ENCODE results near the gene ALDH1A2. TPM values are rescaled to one million over a fixed set of nuclear protein-coding genes. Genes with fewer than 3 reads are reported as not detected.

Gene ALDH1A2
- total and polyA plus RNA-seq, 4 experiments from 2014 or later = 0.15 to 0.83 TPM; not detected in 2

GRCh38 chr15:58108117-58108516 lies 42.6 kb upstream of the ALDH1A2 start:
- intact Hi-C loops (cut with micrococcal nuclease) = no loop called here
- Mint-ChIP-seq H3K27me3 (peaks cover 16 to 17% of the 10 kb centered on the region in 2 donors), H3K27ac (no peak overlapping the region), H3K4me1 (no peaks in the 10 kb centered on the region), H3K36me3 (no peaks in the 10 kb centered on the region), H3K9me3 (peaks cover 0 to 2% (median 0%) of the 10 kb centered on the region in 8 donors), H3K4me3 (no peak overlapping the region)
- Histone ChIP-seq H3K9me3 (ENCODE audit: control insufficient read depth in 1 of 2, low read length in 2 of 2) (no peaks in the 10 kb centered on the region), H3K27ac (ENCODE audit: low read depth, low read length) (no peak overlapping the region), H3K4me3 (ENCODE audit: low read length in 2 of 2) (no peak overlapping the region), H3K36me3 (ENCODE audit: insufficient read depth, low read length) (no peaks in the 10 kb centered on the region), H3K4me1 (ENCODE audit: insufficient read depth, low read length) (no peaks in the 10 kb centered on the region), H3K27me3 (ENCODE audit: insufficient read depth, low read length) (no peaks in the 10 kb centered on the region)
- POLR2A ChIA-PET (ENCODE audit: partially characterized antibody) = no interaction called here
- CTCF ChIA-PET (ENCODE audit: partially characterized antibody) = no interaction called here
- DNase-seq = no peak

DNA sequence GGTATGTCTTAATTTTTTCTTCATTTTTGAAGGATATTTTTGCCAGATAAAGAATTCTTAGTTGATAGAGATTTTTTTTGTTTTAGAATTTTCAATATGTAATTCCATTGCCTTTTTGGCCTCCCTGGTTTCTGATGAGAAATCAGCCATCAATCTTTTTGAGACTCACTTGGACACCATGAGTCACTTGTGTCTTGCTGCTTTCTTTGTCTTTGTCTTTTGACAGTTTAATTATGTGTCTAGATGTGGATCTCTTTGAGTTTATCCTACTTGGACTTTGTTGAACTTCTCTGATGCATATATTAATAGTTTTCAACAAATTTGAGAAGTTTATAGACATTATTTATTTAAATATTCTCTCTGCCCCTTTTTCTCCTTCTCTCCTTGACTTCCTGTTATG lies 38.0 kb upstream of the ALDH1A2 start:
- H3K4me3 Mint-ChIP-seq = no peak overlapping the region
- H3K9me3 Mint-ChIP-seq = peaks cover 0 to 5% (median 0%) of the 10 kb centered on the region in 8 donors
- Histone ChIP-seq H3K27ac (ENCODE audit: low read depth, low read length) (no peak overlapping the region), H3K27me3 (ENCODE audit: insufficient read depth, low read length) (no peaks in the 10 kb centered on the region), H3K4me3 (ENCODE audit: low read length in 2 of 2) (no peak overlapping the region), H3K9me3 (ENCODE audit: control insufficient read depth in 1 of 2, low read length in 2 of 2) (no peaks in the 10 kb centered on the region), H3K4me1 (ENCODE audit: insufficient read depth, low read length) (no peaks in the 10 kb centered on the region), H3K36me3 (ENCODE audit: insufficient read depth, low read length) (no peaks in the 10 kb centered on the region)
- ChIA-PET POLR2A (ENCODE audit: partially characterized antibody) (no interaction called here), CTCF (ENCODE audit: partially characterized antibody) (no interaction called here)
- no peak overlapping the region for H3K27ac Mint-ChIP-seq
- no peaks in the 10 kb centered on the region for H3K36me3 Mint-ChIP-seq
- H3K27me3 Mint-ChIP-seq = peaks cover 26 to 28% of the 10 kb centered on the region in 2 donors
- DNase-seq = no peak
- intact Hi-C loops (cut with micrococcal nuclease) = no loop called here
- H3K4me1 Mint-ChIP-seq = no peaks in the 10 kb centered on the region

- Histone ChIP-seq H3K4me3 (ENCODE audit: low read length in 2 of 2) (no peak overlapping the region), H3K27me3 (ENCODE audit: insufficient read depth, low read length) (no peaks in the 10 kb centered on the region), H3K36me3 (ENCODE audit: insufficient read depth, low read length) (no peaks in the 10 kb centered on the region), H3K4me1 (ENCODE audit: insufficient read depth, low read length) (no peaks in the 10 kb centered on the region), H3K27ac (ENCODE audit: low read depth, low read length) (no peak overlapping the region), H3K9me3 (ENCODE audit: control insufficient read depth in 1 of 2, low read length in 2 of 2) (no peaks in the 10 kb centered on the region)
- DNase-seq = no peak
- POLR2A ChIA-PET (ENCODE audit: partially characterized antibody) = no interaction called here
- H3K27me3 Mint-ChIP-seq = peaks cover 8 to 15% of the 10 kb centered on the region in 2 donors
- H3K4me1 Mint-ChIP-seq = no peaks in the 10 kb centered on the region
- H3K9me3 Mint-ChIP-seq = peaks cover 0 to 9% (median 1%) of the 10 kb centered on the region in 8 donors
- H3K36me3 Mint-ChIP-seq = no peaks in the 10 kb centered on the region
- intact Hi-C loops (cut with micrococcal nuclease) = no loop called here
- CTCF ChIA-PET (ENCODE audit: partially characterized antibody) = no interaction called here
- H3K27ac Mint-ChIP-seq = no peak overlapping the region
- no peak overlapping the region for H3K4me3 Mint-ChIP-seq
These were observed 31.1 kb upstream of the ALDH1A2 start for GRCh38 chr15:58096529-58097084.

DNA sequence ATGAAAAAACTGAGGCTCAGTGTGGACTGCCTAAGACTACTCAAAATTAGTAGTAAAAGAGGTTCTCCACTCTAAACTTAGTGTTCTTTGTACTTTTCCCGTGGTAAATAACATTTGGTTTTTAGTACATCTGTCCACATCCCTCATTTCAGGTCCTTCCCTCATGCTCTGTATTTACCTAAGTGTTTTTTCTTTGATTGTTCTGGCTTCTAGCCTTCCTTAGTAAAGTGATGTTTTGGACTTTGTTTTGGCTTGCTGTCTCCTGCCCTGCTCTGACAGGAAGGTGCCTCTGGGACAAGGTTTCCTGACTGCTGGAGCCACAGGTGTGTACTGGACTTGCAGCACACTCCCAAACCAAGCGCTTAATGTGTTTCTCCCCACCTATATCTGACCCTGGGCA lies 29.9 kb upstream of the ALDH1A2 start:
- intact Hi-C loops (cut with micrococcal nuclease) = no loop called here
- ChIA-PET CTCF (ENCODE audit: partially characterized antibody) (no interaction called here), POLR2A (ENCODE audit: partially characterized antibody) (no interaction called here)
- Mint-ChIP-seq H3K36me3 (no peaks in the 10 kb centered on the region), H3K4me3 (no peak overlapping the region), H3K27me3 (peaks cover 5 to 9% of the 10 kb centered on the region in 2 donors), H3K4me1 (no peaks in the 10 kb centered on the region), H3K27ac (no peak overlapping the region), H3K9me3 (peaks cover 0 to 9% (median 1%) of the 10 kb centered on the region in 8 donors)
- H3K4me1 ChIP-seq (ENCODE audit: insufficient read depth, low read length) = no peaks in the 10 kb centered on the region
- DNase-seq = no peak
- H3K36me3 ChIP-seq (ENCODE audit: insufficient read depth, low read length) = no peaks in the 10 kb centered on the region
- no peak overlapping the region for H3K27ac ChIP-seq (ENCODE audit: low read depth, low read length)
- no peak overlapping the region for H3K4me3 ChIP-seq (ENCODE audit: low read length in 2 of 2)
- no peaks in the 10 kb centered on the region for H3K9me3 ChIP-seq (ENCODE audit: control insufficient read depth in 1 of 2, low read length in 2 of 2)
- H3K27me3 ChIP-seq (ENCODE audit: insufficient read depth, low read length) = no peaks in the 10 kb centered on the region

- POLR2A ChIA-PET (ENCODE audit: partially characterized antibody) = no interaction called here
- H3K27ac Mint-ChIP-seq = no peak overlapping the region
- Histone ChIP-seq H3K27me3 (ENCODE audit: insufficient read depth, low read length) (no peaks in the 10 kb centered on the region), H3K9me3 (ENCODE audit: control insufficient read depth in 1 of 2, low read length in 2 of 2) (no peaks in the 10 kb centered on the region), H3K4me1 (ENCODE audit: insufficient read depth, low read length) (no peaks in the 10 kb centered on the region), H3K36me3 (ENCODE audit: insufficient read depth, low read length) (no peaks in the 10 kb centered on the region), H3K27ac (ENCODE audit: low read depth, low read length) (no peak overlapping the region), H3K4me3 (ENCODE audit: low read length in 2 of 2) (no peak overlapping the region)
- CTCF ChIA-PET (ENCODE audit: partially characterized antibody) = interaction anchor here (1.2 kb wide), 1 partner anchor 17 kb away, joined by 4 read pairs; no protein-coding TSS in a partner anchor
- H3K4me3 Mint-ChIP-seq = no peak overlapping the region
- H3K27me3 Mint-ChIP-seq = peaks cover 25 to 34% of the 10 kb centered on the region in 2 donors
- intact Hi-C loops (cut with micrococcal nuclease) = no loop called here
- peaks cover 0 to 9% (median 4%) of the 10 kb centered on the region in 8 donors for H3K9me3 Mint-ChIP-seq
- DNase-seq = no peak
- no peaks in the 10 kb centered on the region for H3K4me1 Mint-ChIP-seq
- no peaks in the 10 kb centered on the region for H3K36me3 Mint-ChIP-seq
These were observed 22.4 kb upstream of the ALDH1A2 start for GRCh38 chr15:58087871-58088270.

DNA sequence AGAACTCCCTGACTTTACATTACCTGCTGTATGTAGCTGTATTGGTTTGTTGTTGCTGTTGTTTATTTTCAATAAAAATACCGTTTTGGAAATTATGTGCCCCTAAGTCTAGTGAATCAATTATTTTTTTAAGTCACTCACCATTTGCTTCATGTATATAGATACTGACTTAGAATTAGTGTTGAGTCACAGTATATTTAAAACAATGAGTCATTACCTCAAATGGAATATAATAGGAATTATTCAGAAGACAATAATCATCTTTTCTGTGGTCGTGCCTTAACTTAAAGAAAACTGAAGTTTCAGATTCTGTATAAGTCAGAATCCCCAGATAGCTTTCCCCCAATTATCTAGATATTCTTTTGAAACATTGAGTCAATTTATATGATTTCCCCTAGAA lies 21.0 kb upstream of the ALDH1A2 start:
- intact Hi-C loops (cut with micrococcal nuclease) = no loop called here
- H3K27me3 ChIP-seq (ENCODE audit: insufficient read depth, low read length) = no peaks in the 10 kb centered on the region
- no peaks in the 10 kb centered on the region for H3K4me1 ChIP-seq (ENCODE audit: insufficient read depth, low read length)
- H3K9me3 ChIP-seq (ENCODE audit: control insufficient read depth in 1 of 2, low read length in 2 of 2) = no peaks in the 10 kb centered on the region
- no peaks in the 10 kb centered on the region for H3K36me3 Mint-ChIP-seq
- no peak overlapping the region for H3K4me3 Mint-ChIP-seq
- POLR2A ChIA-PET (ENCODE audit: partially characterized antibody) = no interaction called here
- no peak overlapping the region for H3K27ac Mint-ChIP-seq
- no peak overlapping the region for H3K27ac ChIP-seq (ENCODE audit: low read depth, low read length)
- H3K9me3 Mint-ChIP-seq = peaks cover 0 to 8% (median 4%) of the 10 kb centered on the region in 8 donors
- peaks cover 25 to 32% of the 10 kb centered on the region in 2 donors for H3K27me3 Mint-ChIP-seq
- CTCF ChIA-PET (ENCODE audit: partially characterized antibody) = interaction anchor here (0.5 to 2.3 kb wide), 2 partner anchors 20 to 1532 kb away, joined by 3 to 6 read pairs; no protein-coding TSS in a partner anchor
- H3K4me3 ChIP-seq (ENCODE audit: low read length in 2 of 2) = no peak overlapping the region
- H3K4me1 Mint-ChIP-seq = no peaks in the 10 kb centered on the region
- DNase-seq = no peak
- no peaks in the 10 kb centered on the region for H3K36me3 ChIP-seq (ENCODE audit: insufficient read depth, low read length)

- no peak overlapping the region for H3K4me3 Mint-ChIP-seq
- intact Hi-C loops (cut with micrococcal nuclease) = no loop called here
- POLR2A ChIA-PET (ENCODE audit: partially characterized antibody) = no interaction called here
- H3K27me3 Mint-ChIP-seq = peaks cover 18 to 30% of the 10 kb centered on the region in 2 donors
- H3K9me3 ChIP-seq (ENCODE audit: control insufficient read depth in 1 of 2, low read length in 2 of 2) = no peaks in the 10 kb centered on the region
- no peak overlapping the region for H3K27ac Mint-ChIP-seq
- peaks cover 0 to 4% (median under 1%) of the 10 kb centered on the region in 8 donors for H3K9me3 Mint-ChIP-seq
- H3K4me1 Mint-ChIP-seq = peaks cover 0 to 3% (median 0%) of the 10 kb centered on the region in 4 donors
- no peaks in the 10 kb centered on the region for H3K27me3 ChIP-seq (ENCODE audit: insufficient read depth, low read length)
- no peak for DNase-seq
- no peaks in the 10 kb centered on the region for H3K36me3 ChIP-seq (ENCODE audit: insufficient read depth, low read length)
- no peak overlapping the region for H3K27ac ChIP-seq (ENCODE audit: low read depth, low read length)
- no peaks in the 10 kb centered on the region for H3K36me3 Mint-ChIP-seq
- no peak overlapping the region for H3K4me3 ChIP-seq (ENCODE audit: low read length in 2 of 2)
- CTCF ChIA-PET (ENCODE audit: partially characterized antibody) = no interaction called here
- no peaks in the 10 kb centered on the region for H3K4me1 ChIP-seq (ENCODE audit: insufficient read depth, low read length)
These were observed 18.0 kb upstream of the ALDH1A2 start for GRCh38 chr15:58083526-58083925.

Data from CD4-positive, alpha-beta memory T cell (primary cell).